GM15510 (cell line): ENCODE data around the gene BCAS3.

Experiments
- POLR2A ChIP-seq: IDR thresholded peaks from 3 replicates; pipeline ENCODE4 v1.6.1; 2011; ENCODE audit warnings: borderline replicate concordance; ENCODE audit not compliant: insufficient read length; ENCODE audit errors: extremely low read depth

BCAS3 gene

GRCh38 chr17:61285526-61286320 is 608.1 kb downstream of the BCAS3 start:
- TF ChIP-seq POLR2A = no peak

DNA sequence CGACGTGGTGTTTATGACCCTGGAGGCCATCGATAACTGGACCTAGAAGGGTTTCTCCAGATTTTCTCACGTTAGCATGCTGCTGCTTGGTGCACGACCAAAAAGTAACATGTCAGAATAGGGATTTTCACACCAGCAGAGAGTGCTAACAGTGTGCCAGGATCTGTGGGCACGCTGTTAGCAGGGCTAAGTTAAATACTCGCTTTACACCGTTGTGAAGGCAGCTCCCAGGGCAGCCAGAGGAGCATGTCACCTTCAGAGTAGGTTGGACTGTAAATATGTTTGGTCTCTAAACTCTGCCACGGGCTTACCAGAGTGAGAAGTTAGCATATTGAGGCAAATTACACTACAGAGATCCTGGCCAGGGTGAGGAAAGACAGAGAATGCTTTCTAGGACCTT is 608.8 kb downstream of the BCAS3 start:
- TF ChIP-seq POLR2A = no peak

- TF ChIP-seq POLR2A = no peak
Measured at GRCh38 chr17:61289408-61290385, 612.0 kb downstream of the BCAS3 start.

DNA sequence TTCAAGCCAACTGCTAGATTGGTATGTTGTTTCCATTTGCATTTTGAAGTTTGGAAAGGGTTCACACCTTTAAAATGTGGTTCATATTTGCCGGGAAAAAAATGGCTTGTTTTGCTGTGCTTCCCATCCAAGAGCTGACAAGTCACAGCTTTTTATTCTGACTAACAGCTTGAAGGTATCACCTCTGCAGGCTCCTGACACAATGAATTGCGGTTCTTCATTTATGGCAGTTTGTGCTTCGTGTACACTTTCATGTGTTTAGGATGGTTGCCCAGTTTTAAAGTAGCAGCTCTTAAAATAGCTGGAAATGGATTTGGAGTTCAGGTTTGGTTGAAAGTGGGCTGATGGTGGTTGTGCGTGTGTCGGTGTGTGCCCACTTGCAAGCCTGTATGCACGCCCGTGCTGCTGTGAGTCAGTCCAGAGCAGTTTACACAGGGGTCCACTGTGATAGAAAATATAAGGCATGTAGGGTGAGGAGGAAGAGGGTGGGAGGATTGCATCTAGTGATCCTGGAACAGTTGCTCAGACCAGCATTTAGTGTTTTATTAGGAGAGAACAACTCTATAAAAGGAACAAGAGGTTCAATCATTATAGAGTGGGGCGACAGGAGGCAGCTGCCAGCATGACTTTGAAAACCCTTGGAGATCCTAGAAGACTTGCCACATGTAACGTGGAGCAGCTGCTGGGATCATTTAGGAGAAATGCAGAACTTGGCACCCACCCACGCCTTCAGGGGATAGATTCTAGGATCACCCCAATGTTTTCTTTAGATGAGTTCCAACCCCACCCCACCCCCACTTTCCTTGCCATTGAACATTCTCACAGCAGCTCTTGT is 614.0 kb downstream of the BCAS3 start:
- no peak for TF ChIP-seq POLR2A

DNA sequence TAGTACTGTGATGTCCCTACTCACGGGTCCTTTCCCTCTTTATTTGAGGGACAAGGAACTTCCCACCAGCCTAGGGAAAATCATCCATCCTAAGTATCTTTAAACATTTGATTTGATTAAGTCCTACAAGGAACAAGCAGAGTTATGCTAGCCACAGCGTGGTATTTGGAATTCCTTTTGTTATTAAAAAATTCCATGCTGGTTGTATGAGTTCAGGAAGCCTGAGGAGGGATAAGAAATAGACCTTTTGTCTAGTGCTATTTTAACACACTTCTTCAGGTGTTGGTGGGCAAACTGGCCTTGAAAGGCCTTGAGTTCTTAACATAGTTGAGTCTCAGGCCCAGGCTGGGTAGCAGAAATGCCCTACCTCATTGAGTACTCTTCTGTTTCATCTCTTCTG is 616.6 kb downstream of the BCAS3 start:
- TF ChIP-seq POLR2A = no peak

GRCh38 chr17:61294777-61295176 is 617.1 kb downstream of the BCAS3 start:
- TF ChIP-seq POLR2A = no peak

DNA sequence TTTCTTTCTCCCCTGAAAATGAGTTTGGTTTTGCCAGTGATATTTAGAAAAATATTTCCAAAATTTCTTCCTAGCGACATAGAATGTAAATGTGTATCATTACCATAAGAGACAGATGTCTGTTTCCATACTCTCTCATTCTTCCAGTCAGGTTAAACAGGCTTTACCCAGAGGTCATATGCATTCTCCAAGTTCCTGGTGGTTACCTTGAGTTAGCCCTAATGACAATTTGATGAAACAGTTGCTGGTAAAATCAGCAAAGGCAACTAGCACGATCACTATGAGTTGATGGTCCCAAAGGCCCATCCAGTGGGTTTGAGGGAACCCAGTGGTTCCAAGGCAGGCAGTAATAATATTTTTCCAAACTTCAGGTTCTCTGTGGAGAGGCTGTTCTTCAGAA is 618.4 kb downstream of the BCAS3 start:
- TF ChIP-seq POLR2A = no peak

DNA sequence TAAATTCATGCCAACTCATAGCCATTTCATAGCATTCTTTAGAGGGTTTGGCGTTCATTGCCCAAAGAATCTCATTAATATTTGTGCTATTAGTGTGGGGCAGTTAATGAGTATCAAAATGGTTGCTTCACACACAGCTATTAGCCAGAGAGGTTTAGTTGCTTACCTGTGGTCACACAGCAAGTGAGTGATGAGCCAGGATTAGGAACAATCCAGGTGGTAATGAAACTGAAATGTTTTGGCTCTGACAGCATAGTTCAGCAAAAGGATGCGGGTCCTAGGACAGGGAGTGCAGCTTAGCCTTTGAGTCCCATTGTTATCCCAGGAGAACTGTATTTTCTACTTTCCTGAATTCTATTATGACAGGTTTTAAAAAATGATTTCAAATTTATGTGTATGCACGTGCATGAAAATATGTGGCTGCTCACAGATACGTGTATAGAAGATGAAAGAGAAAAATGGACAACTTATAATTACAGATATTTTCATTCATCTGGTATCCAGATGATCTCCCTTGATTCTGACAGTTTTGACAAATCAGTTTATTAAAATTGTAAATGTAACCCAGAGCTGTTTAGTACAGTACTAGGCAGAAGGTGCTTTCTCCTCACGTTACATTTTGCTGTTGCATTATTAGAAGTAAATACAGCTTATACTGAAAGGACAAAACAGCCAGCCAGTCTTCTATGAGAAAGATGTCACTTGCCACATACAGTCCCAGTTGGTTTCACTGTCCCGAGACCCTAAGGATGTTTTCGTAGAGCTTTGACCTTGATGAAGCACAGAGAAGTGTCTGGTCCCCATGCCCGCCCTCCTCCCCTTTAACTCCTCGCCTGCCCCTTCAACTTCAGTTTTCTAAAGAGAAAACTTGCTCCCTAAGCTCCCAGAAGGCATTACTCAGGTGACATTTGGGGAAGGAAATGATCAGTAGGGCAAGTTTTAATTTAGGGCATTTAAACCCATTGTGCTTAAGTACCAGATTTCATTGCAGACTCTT is 622.2 kb downstream of the BCAS3 start:
- no peak for TF ChIP-seq POLR2A

DNA sequence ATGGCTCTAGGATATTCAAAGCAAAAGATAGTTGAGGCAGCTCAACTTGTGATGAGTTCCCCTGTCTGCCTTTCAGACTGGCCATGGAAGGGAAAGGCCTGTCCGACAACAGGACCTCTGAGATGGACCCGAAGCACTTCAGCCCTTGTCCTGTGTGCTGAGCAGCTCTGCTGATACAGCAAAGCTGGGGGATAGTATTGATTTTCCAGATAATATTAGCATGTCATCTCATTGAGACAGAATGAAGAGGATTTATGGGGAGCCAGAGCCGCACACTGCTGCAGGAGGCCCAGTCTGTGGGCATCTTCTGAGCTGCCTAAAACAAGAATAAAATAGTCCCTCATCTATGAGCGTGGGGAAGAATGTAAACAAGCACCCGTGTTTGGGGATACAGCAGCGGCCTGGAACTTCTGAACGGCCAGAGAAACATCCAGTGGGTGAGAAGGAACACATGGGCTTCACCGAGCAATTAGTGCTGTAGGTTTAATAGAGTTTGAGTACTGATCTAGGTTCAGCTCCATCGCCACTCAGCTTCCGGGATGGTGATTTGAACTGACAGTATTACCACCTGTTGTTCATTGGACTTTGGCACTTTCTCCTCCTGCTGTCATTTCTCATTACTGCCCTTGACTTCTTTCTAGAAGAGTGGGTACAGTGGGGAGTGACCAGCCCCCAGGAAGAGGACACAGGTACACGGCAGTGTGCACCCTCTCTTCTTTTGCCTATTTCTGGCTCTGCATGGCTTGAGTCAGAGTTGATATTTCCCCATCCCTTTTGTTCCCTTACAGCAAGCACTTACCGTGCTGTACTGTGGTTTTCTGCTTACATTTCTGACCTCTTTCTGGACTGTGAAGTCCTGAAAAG is 625.5 kb downstream of the BCAS3 start:
- no peak for TF ChIP-seq POLR2A

- TF ChIP-seq POLR2A = no peak
Measured at GRCh38 chr17:61303817-61304096, 626.1 kb downstream of the BCAS3 start.

- no peak for TF ChIP-seq POLR2A
Measured at GRCh38 chr17:61305024-61305423, 627.4 kb downstream of the BCAS3 start.

GRCh38 chr17:61306003-61306402 is 628.4 kb downstream of the BCAS3 start:
- TF ChIP-seq POLR2A = no peak
